Endothelial cell (in vitro differentiated cells): Measurements from ENCODE around the gene UPF1. TPM values are rescaled to one million over a fixed set of nuclear protein-coding genes. Genes with fewer than 3 reads are reported as not detected.

ENCODE experiments used
- DNase-seq: peaks from one replicate; pipeline ENCODE4 v3.0.0; 2021; ENCODE audit warnings: low spot score
- H3K27ac Mint-ChIP-seq: one replicate; pipeline ENCODE4 v1.8.0; 2021; ENCODE audit warnings: mixed read lengths, inconsistent platforms; ENCODE audit not compliant: unreplicated experiment
- H3K27me3 Mint-ChIP-seq: one replicate; pipeline ENCODE4 v1.8.0; 2021; ENCODE audit warnings: mild to moderate bottlenecking, moderate library complexity, mixed read lengths, inconsistent platforms; ENCODE audit not compliant: unreplicated experiment
- H3K36me3 Mint-ChIP-seq: one replicate; pipeline ENCODE4 v1.8.0; 2021; ENCODE audit warnings: mild to moderate bottlenecking, low read depth, mixed read lengths, inconsistent platforms; ENCODE audit not compliant: unreplicated experiment
- H3K4me1 Mint-ChIP-seq: one replicate; pipeline ENCODE4 v1.8.0; 2021; ENCODE audit warnings: mild to moderate bottlenecking, mixed read lengths, inconsistent platforms; ENCODE audit not compliant: unreplicated experiment
- H3K4me3 Mint-ChIP-seq: one replicate; pipeline ENCODE4 v1.8.0; 2021; ENCODE audit warnings: mild to moderate bottlenecking, mixed read lengths, inconsistent platforms; ENCODE audit not compliant: unreplicated experiment
- H3K9me3 Mint-ChIP-seq: one replicate; pipeline ENCODE4 v1.8.0; 2021; ENCODE audit warnings: mixed read lengths, inconsistent platforms; ENCODE audit not compliant: unreplicated experiment
- total RNA-seq: library from RNA; stranded (reverse); fragmentation: NEBNext Ultra II Directional; extraction: Animal tissue kit (Norgen Biotek cat#: 25700); gene quantifications from one replicate; pipeline ENCODE4 v1.2.1, GENCODE V29; 2021; ENCODE audit not compliant: unreplicated experiment
- TF ChIP-seq, protein P1 (sequence below): fragments of 200-600 bp; sonication (generic); IDR thresholded peaks from one replicate; pipeline ENCODE4 v1.5.0; 2021; ENCODE audit warnings: antibody characterized with exemption; ENCODE audit not compliant: unreplicated experiment

The UPF1 gene
- total RNA-seq, 1 donor from 2014 or later = 69.8 TPM

DNA sequence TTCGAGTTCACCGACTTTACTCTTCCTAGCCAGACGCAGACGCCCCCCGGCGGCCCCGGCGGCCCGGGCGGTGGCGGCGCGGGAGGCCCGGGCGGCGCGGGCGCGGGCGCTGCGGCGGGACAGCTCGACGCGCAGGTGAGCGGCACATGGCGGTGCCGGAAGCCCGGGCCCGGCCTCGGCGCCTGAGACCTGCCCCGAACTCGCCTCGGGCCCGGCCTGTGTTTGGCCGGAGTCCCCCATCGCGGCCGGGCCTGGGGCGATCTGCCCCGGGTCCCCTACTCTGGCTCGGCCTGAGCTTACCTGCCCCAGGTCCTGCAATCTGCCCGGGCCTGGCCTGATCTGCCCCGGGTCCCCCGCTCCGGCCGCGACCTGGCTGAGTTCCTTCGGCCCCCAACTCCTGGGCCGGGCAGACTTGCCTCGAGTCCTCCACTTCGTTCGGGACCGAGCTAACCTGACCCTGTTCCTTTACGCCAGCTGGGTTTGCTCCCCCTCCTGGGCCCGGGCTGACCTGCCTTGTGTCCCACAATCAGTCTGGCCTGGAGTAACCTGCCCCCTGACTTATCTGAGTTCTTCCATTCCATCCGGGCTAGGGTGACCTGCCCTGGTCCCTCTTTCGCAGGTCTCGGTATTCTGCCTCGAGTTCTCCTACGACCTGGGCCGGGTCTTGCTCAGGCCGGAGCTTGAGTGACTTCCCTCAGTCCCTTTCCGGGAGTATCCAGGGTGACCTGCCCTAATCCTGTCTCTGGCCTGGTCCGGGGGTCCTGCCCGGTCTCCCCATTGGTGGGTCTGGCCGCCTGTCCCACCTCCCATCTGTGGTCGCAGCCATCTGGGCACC, 764 bp downstream of the UPF1 start:
- DNase-seq = peak; percentile 37
- Mint-ChIP-seq H3K9me3 (no peaks in the 10 kb centered on the region), H3K27ac (peak overlapping the region; percentile 77), H3K36me3 (peaks cover 13% of the 10 kb centered on the region), H3K4me3 (peak overlapping the region; percentile 98), H3K4me1 (peaks cover 27% of the 10 kb centered on the region), H3K27me3 (peaks cover 2% of the 10 kb centered on the region)
- TF ChIP-seq, protein P1, sequence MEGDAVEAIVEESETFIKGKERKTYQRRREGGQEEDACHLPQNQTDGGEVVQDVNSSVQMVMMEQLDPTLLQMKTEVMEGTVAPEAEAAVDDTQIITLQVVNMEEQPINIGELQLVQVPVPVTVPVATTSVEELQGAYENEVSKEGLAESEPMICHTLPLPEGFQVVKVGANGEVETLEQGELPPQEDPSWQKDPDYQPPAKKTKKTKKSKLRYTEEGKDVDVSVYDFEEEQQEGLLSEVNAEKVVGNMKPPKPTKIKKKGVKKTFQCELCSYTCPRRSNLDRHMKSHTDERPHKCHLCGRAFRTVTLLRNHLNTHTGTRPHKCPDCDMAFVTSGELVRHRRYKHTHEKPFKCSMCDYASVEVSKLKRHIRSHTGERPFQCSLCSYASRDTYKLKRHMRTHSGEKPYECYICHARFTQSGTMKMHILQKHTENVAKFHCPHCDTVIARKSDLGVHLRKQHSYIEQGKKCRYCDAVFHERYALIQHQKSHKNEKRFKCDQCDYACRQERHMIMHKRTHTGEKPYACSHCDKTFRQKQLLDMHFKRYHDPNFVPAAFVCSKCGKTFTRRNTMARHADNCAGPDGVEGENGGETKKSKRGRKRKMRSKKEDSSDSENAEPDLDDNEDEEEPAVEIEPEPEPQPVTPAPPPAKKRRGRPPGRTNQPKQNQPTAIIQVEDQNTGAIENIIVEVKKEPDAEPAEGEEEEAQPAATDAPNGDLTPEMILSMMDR = no peak

GRCh38 chr19:18833141-18833476, 1.4 kb downstream of the UPF1 start:
- H3K9me3 Mint-ChIP-seq = no peaks in the 10 kb centered on the region

DNA sequence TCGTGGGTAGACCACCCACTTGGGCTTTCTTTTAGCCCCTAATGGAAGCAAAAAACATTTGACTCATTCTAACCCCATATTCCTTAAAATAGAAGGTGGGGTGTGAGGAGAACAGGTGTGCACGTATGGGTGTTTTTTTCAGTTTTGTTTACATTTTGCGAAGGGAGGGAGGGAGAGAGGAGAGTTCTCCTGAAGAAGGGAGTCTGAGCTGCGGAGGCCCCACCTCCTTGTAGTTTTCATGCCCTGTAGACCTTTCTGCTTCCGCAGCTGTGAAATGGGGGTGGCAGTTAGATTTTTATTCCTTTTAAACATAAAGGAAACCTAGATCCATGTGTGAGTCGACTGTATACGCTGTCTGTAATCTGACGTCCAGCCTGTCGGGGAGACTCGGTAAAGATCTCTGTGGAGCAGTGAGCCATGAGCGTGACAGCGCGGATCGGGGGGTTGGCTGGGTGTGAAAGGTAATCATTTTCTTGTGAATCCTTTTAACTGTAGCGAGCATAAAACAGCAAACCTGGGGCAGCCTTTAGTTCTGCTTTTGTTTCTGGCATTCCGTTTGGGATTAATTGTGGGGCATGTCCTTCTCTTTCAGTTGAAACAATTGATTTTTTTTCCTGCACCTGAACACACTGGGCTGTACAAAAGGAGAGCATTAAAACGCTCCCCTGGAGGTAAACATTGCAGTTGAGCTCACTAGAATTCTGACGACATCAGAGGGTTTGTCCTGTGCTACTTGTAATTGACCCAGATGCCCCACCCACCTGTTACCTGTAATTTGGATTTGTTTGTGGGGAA, 2.3 kb downstream of the UPF1 start:
- Mint-ChIP-seq H3K4me3 (peak overlapping the region; percentile 98), H3K27ac (no peak overlapping the region), H3K36me3 (peaks cover 17% of the 10 kb centered on the region), H3K4me1 (peaks cover 27% of the 10 kb centered on the region), H3K9me3 (no peaks in the 10 kb centered on the region), H3K27me3 (peaks cover 2% of the 10 kb centered on the region)
- TF ChIP-seq, protein P1 = no peak
- no peak for DNase-seq

More at GRCh38 chr19:18833141-18833476, 1.4 kb downstream of the UPF1 start:
- H3K4me1 Mint-ChIP-seq = peaks cover 27% of the 10 kb centered on the region
- TF ChIP-seq, protein P1 = no peak
- no peak for DNase-seq
- peaks cover 17% of the 10 kb centered on the region for H3K36me3 Mint-ChIP-seq
- H3K27ac Mint-ChIP-seq = peak overlapping the region; percentile 77
- H3K27me3 Mint-ChIP-seq = peaks cover 2% of the 10 kb centered on the region
- H3K4me3 Mint-ChIP-seq = peak overlapping the region; percentile 98

DNA sequence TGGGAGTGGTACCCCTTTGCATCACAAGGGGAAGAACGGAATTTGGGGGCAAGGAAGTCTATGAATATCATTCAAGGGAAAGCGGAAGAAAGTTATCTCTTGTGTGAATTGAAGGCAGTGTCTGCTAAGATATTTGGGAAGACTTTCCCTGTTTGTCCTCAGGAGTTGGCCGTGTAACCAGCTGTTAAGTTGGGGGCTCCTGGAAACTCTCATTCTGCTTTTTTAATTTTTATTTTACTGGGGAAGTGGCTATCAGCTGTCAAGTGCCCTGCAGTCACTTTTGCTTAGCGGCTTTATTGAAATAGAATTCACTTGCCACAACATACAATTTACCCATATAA, 2.9 kb downstream of the UPF1 start:
- Mint-ChIP-seq H3K27me3 (peaks cover 2% of the 10 kb centered on the region), H3K27ac (no peak overlapping the region), H3K4me3 (peak overlapping the region; percentile 98), H3K36me3 (peaks cover 17% of the 10 kb centered on the region), H3K9me3 (no peaks in the 10 kb centered on the region), H3K4me1 (peaks cover 27% of the 10 kb centered on the region)
- TF ChIP-seq, protein P1 = no peak
- no peak for DNase-seq
